ENCODE measurements around the gene AHRR. TPM values are rescaled to one million over a fixed set of nuclear protein-coding genes. Genes with fewer than 3 reads are reported as not detected.
"Not testable (repeated sequence)": the region's sequence is repeated elsewhere in the genome, so short reads cannot be mapped to it uniquely, and the experiment has no call there.

The AHRR gene
- total and polyA plus RNA-seq, 10 of the 15 experiments (the other 5 are each of a cell fraction or from before 2014, with no cell fraction given), result 0.90 to 35.2 (median 19.2) TPM

DNA sequence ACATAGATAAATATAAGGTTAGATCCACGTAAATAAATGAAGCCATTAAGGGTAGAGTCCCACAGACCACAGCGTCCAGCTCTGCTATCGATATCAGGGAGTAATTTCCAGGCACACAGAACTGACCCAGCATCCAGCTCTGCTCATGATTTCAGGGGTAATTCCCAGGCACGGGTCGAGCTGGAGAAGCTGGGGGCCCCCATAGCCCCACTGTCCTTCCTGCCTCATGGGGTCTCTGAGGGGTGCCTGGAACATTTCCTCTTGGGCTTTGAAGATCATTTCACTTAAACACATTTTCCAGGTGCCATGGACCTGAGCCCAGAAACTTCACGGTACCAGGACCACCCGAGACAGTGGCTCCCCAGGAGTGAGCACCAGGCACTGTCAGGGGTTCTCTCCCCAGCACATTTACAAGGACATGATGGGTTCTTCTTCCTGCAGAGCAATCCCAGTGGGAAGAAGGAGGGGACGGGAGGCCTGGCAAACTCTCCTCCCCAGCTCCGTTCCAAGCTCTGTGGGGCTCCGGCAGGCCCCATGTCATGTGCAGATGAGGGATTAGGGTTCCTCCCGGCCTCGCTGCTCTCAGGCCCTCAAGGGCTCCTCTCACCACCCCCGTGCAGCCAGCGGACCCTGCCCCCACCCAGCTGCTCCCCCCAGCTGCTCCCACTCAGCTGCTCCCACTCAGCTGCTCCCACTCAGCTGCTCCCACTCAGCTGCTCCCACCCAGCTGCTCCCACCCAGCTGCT, 23.4 kb upstream of the AHRR start:
- ATAC-seq; H3K4me3 ChIP-seq; SMC1A ChIA-PET (ENCODE audit: uncharacterized antibody, unreplicated experiment); H3K36me3 ChIP-seq (ENCODE audit: control insufficient read depth in 2 of 2, insufficient read depth in 2 of 2, low read length in 1 of 2); H3K27ac ChIP-seq (ENCODE audit: control insufficient read depth, insufficient read depth); H3K4me1 ChIP-seq (ENCODE audit: control insufficient read depth, insufficient read depth, low read length); BruUV-seq (replicated peaks); H4K20me1 ChIP-seq (ENCODE audit: control insufficient read depth, insufficient read depth); H2AFZ ChIP-seq (ENCODE audit: control insufficient read depth, low read depth, low read length); H3K27me3 ChIP-seq (replicated peaks in 1 of 2; ENCODE audit: control insufficient read depth in 2 of 2, insufficient read depth in 2 of 2, low read length in 1 of 2); H3K4me2 ChIP-seq (ENCODE audit: control insufficient read depth, insufficient read depth); intact Hi-C loops (cut with micrococcal nuclease; ENCODE audit: unreplicated experiment); H3K79me2 ChIP-seq (ENCODE audit: control insufficient read depth, insufficient read depth, low read length); CTCF ChIA-PET; RAD21 ChIA-PET (ENCODE audit: unreplicated experiment); H3K9me3 ChIP-seq (replicated peaks; ENCODE audit: control insufficient read depth, insufficient read depth, low read length); H3K9ac ChIP-seq (ENCODE audit: control insufficient read depth, insufficient read depth, low read length); in situ Hi-C loops (cut with MboI); POLR2A ChIA-PET; DNase-seq (ENCODE audit: low read depth, low spot score); FAIRE-seq: not testable (repeated sequence)
- 93% methylated on average over 12 of the region's 14 CpGs for WGBS (ENCODE audit: insufficient coverage, insufficient replicate concordance, low lambda C conversion rate, missing lambda C conversion rate)

DNA sequence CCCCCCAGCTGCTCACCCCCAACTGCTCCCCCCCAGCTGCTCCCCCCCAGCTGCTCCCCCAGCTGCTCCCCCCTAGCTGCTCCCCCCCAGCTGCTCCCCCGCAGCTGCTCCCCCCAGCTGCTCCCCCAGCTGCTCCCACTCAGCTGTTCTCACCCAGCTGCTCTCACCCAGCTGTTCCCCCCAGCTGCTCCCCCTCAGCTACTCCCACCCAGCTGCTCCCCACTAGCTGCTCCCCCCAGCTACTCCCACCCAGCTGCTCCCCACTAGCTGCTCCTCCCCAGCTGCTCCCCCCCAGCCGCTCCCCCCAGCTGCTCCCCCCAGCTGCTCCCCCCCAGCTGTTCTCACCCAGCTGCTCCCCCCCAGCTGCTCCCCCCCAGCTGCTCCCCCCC, 22.8 kb upstream of the AHRR start:
- BruUV-seq (replicated peaks), result no TSS peak
- no peak for FAIRE-seq
- RAD21 ChIA-PET (ENCODE audit: unreplicated experiment), result no interaction called here
- no peaks in the 10 kb centered on the region for H4K20me1 ChIP-seq (ENCODE audit: control insufficient read depth, insufficient read depth)
- no peaks in the 10 kb centered on the region for H3K27me3 ChIP-seq (replicated peaks in 1 of 2; ENCODE audit: control insufficient read depth in 2 of 2, insufficient read depth in 2 of 2, low read length in 1 of 2)
- no peaks in the 10 kb centered on the region for H3K79me2 ChIP-seq (ENCODE audit: control insufficient read depth, insufficient read depth, low read length)
- H3K9ac ChIP-seq (ENCODE audit: control insufficient read depth, insufficient read depth, low read length), result no peak overlapping the region
- SMC1A ChIA-PET (ENCODE audit: uncharacterized antibody, unreplicated experiment), result no interaction called here
- no CpG with 5 or more reads among the region's 2 CpGs for WGBS (ENCODE audit: insufficient coverage, insufficient replicate concordance, low lambda C conversion rate, missing lambda C conversion rate)
- intact Hi-C loops (cut with micrococcal nuclease; ENCODE audit: unreplicated experiment), result no loop called here
- H2AFZ ChIP-seq (ENCODE audit: control insufficient read depth, low read depth, low read length), result no peak overlapping the region
- no peaks in the 10 kb centered on the region for H3K4me1 ChIP-seq (ENCODE audit: control insufficient read depth, insufficient read depth, low read length)
- in situ Hi-C loops (cut with MboI), result no loop called here
- POLR2A ChIA-PET, result no interaction called here
- CTCF ChIA-PET, result no interaction called here
- H3K27ac ChIP-seq (ENCODE audit: control insufficient read depth, insufficient read depth), result no peak overlapping the region
- H3K4me3 ChIP-seq, result no peak overlapping the region
- H3K4me2 ChIP-seq (ENCODE audit: control insufficient read depth, insufficient read depth), result no peak overlapping the region
- no peak for DNase-seq (ENCODE audit: low read depth, low spot score)
- no peaks in the 10 kb centered on the region for H3K9me3 ChIP-seq (replicated peaks; ENCODE audit: control insufficient read depth, insufficient read depth, low read length)
- no peak for TF ChIP-seq EZH2 (IDR thresholded peaks at IDR 0.05; ENCODE audit: borderline replicate concordance, control insufficient read depth, low read depth, low read length)
- TF ChIP-seq POLR2AphosphoS2 (IDR thresholded peaks at IDR 0.05; ENCODE audit: low read depth, low read length), result no peak
- no peak for TF ChIP-seq MTA2 (IDR thresholded peaks at IDR 0.05; ENCODE audit: low read depth)
- no peak for TF ChIP-seq SMARCA5 (IDR thresholded peaks at IDR 0.05)
- TF ChIP-seq NRF1 (conservative IDR thresholded peaks at IDR 0.05; ENCODE audit: low read depth, low read length), result no peak
- no peak for TF ChIP-seq HDGF (IDR thresholded peaks at IDR 0.05)
- TF ChIP-seq, protein P1, sequence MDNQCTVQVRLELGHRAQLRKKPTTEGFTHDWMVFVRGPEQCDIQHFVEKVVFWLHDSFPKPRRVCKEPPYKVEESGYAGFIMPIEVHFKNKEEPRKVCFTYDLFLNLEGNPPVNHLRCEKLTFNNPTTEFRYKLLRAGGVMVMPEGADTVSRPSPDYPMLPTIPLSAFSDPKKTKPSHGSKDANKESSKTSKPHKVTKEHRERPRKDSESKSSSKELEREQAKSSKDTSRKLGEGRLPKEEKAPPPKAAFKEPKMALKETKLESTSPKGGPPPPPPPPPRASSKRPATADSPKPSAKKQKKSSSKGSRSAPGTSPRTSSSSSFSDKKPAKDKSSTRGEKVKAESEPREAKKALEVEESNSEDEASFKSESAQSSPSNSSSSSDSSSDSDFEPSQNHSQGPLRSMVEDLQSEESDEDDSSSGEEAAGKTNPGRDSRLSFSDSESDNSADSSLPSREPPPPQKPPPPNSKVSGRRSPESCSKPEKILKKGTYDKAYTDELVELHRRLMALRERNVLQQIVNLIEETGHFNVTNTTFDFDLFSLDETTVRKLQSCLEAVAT (IDR thresholded peaks at IDR 0.05), result no peak
- TF ChIP-seq, protein P2, sequence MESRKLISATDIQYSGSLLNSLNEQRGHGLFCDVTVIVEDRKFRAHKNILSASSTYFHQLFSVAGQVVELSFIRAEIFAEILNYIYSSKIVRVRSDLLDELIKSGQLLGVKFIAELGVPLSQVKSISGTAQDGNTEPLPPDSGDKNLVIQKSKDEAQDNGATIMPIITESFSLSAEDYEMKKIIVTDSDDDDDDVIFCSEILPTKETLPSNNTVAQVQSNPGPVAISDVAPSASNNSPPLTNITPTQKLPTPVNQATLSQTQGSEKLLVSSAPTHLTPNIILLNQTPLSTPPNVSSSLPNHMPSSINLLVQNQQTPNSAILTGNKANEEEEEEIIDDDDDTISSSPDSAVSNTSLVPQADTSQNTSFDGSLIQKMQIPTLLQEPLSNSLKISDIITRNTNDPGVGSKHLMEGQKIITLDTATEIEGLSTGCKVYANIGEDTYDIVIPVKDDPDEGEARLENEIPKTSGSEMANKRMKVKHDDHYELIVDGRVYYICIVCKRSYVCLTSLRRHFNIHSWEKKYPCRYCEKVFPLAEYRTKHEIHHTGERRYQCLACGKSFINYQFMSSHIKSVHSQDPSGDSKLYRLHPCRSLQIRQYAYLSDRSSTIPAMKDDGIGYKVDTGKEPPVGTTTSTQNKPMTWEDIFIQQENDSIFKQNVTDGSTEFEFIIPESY (IDR thresholded peaks at IDR 0.05), result no peak
- TF ChIP-seq HCFC1 (IDR thresholded peaks at IDR 0.05; ENCODE audit: low read length), result no peak
- no peaks in the 10 kb centered on the region; a peak in 1 of 4 replicates for H3K36me3 ChIP-seq (ENCODE audit: control insufficient read depth in 2 of 2, insufficient read depth in 2 of 2, low read length in 1 of 2)
- no peak for ATAC-seq

Measured in GM12878 (cell line).